ENCODE measurements around the gene SP9. TPM values are rescaled to one million over a fixed set of nuclear protein-coding genes. Genes with fewer than 3 reads are reported as not detected.
"Not testable (repeated sequence)": the region's sequence is repeated elsewhere in the genome, so short reads cannot be mapped to it uniquely, and the experiment has no call there.

The SP9 gene
- total RNA-seq, 1 experiment from 2014 or later: not detected

GRCh38 chr2:174362949-174363348 is 28.2 kb downstream of the SP9 start:
- in situ Hi-C loops (cut with HindIII; ENCODE audit: low pct_unique_long_range_greater_than_20kb, low sequenced_read_pairs): no loop called here

GRCh38 chr2:174363492-174364225 is 28.9 kb downstream of the SP9 start:
- ATAC-seq; CTCF ChIA-PET; in situ Hi-C loops (cut with HindIII; ENCODE audit: low pct_unique_long_range_greater_than_20kb, low sequenced_read_pairs); H3K27me3 ChIP-seq (ENCODE audit: control insufficient read depth, insufficient read depth, low read length); H3K4me1 ChIP-seq (ENCODE audit: control insufficient read depth, insufficient read depth, low read length); H3K36me3 ChIP-seq (ENCODE audit: control insufficient read depth, insufficient read depth, low read length); POLR2A ChIA-PET; H3K9me3 ChIP-seq (ENCODE audit: control insufficient read depth, insufficient read depth, low read depth, low read length); H3K27ac ChIP-seq (ENCODE audit: low read length); H3K4me3 ChIP-seq (ENCODE audit: low read depth in 2 of 2, low read length in 2 of 2); intact Hi-C loops (cut with micrococcal nuclease; ENCODE audit: unreplicated experiment); BruUV-seq (replicated peaks); DNase-seq (ENCODE audit: low read depth, low spot score): not testable (repeated sequence)

More at GRCh38 chr2:174362949-174363348, 28.2 kb downstream of the SP9 start:
- Histone ChIP-seq H3K4me1 (ENCODE audit: control insufficient read depth, insufficient read depth, low read length) (no peaks in the 10 kb centered on the region), H3K4me3 (ENCODE audit: low read depth in 2 of 2, low read length in 2 of 2) (no peak overlapping the region), H3K27ac (ENCODE audit: low read length) (no peak overlapping the region), H3K9me3 (ENCODE audit: control insufficient read depth, insufficient read depth, low read depth, low read length) (no peaks in the 10 kb centered on the region), H3K36me3 (ENCODE audit: control insufficient read depth, insufficient read depth, low read length) (no peaks in the 10 kb centered on the region), H3K27me3 (ENCODE audit: control insufficient read depth, insufficient read depth, low read length) (no peaks in the 10 kb centered on the region)
- CTCF ChIA-PET: no interaction called here
- BruUV-seq (replicated peaks): no TSS peak
- DNase-seq (ENCODE audit: low read depth, low spot score) (no peak), ATAC-seq (no peak)
- TF ChIP-seq POLR2AphosphoS5 (IDR thresholded peaks at IDR 0.05; ENCODE audit: low read depth, low read length) (no peak), CTCF (IDR thresholded peaks at IDR 0.05) (no peak), SIN3A (IDR thresholded peaks at IDR 0.05; ENCODE audit: borderline replicate concordance, insufficient read depth, low read depth, low read length) (no peak)
- intact Hi-C loops (cut with micrococcal nuclease; ENCODE audit: unreplicated experiment): no loop called here
- POLR2A ChIA-PET: interaction anchor here (0.6 kb wide), 1 partner anchor 31 kb away, joined by 3 read pairs; no protein-coding TSS in a partner anchor

- ChIA-PET CTCF (no interaction called here), POLR2A (no interaction called here)
- ATAC-seq (no peak), DNase-seq (ENCODE audit: low read depth, low spot score) (no peak)
- in situ Hi-C loops (cut with HindIII; ENCODE audit: low pct_unique_long_range_greater_than_20kb, low sequenced_read_pairs): no loop called here
- no peaks in the 10 kb centered on the region for H3K4me1 ChIP-seq (ENCODE audit: control insufficient read depth, insufficient read depth, low read length)
- BruUV-seq (replicated peaks): no TSS peak
- intact Hi-C loops (cut with micrococcal nuclease; ENCODE audit: unreplicated experiment): no loop called here
- no peaks in the 10 kb centered on the region for H3K9me3 ChIP-seq (ENCODE audit: control insufficient read depth, insufficient read depth, low read depth, low read length)
- no peak for TF ChIP-seq REST (IDR thresholded peaks at IDR 0.05; ENCODE audit: insufficient read depth in 1 of 2, low read depth in 2 of 2, low read length in 1 of 2)
- TF ChIP-seq TCF7L2 (IDR thresholded peaks at IDR 0.05; ENCODE audit: low read depth, low read length): no peak
- TF ChIP-seq POLR2AphosphoS5 (IDR thresholded peaks at IDR 0.05; ENCODE audit: low read depth, low read length): no peak
- no peak for TF ChIP-seq CTCF (IDR thresholded peaks at IDR 0.05)
- no peak for TF ChIP-seq SIN3A (IDR thresholded peaks at IDR 0.05; ENCODE audit: borderline replicate concordance, insufficient read depth, low read depth, low read length)
- no peaks in the 10 kb centered on the region for H3K27me3 ChIP-seq (ENCODE audit: control insufficient read depth, insufficient read depth, low read length)
- no peak overlapping the region for H3K4me3 ChIP-seq (ENCODE audit: low read depth in 2 of 2, low read length in 2 of 2)
- H3K27ac ChIP-seq (ENCODE audit: low read length): no peak overlapping the region
- no peaks in the 10 kb centered on the region for H3K36me3 ChIP-seq (ENCODE audit: control insufficient read depth, insufficient read depth, low read length)
Observed at GRCh38 chr2:174364628-174365027, 29.9 kb downstream of the SP9 start.

Measured in Panc1 (cell line).